Subcutaneous adipose tissue (tissue), 4 donors: ENCODE results near the gene WNT10A. TPM values are rescaled to one million over a fixed set of nuclear protein-coding genes. Genes with fewer than 3 reads are reported as not detected.

ENCODE experiments used
- small RNA-seq: library from RNA; depleted of rRNA; stranded (forward); fragments of <200 nt; gene quantifications from one replicate; pipeline ENCODE3, GENCODE V24; 2016
- total RNA-seq, 4 donors: library from RNA; depleted of rRNA; stranded (reverse); fragments of >200 nt; gene quantifications; one replicate each; pipeline ENCODE4 v1.1.0, GENCODE V29; 2016
- TF ChIP-seq, protein P1 (sequence below): fragments of 450-650 bp; IDR thresholded peaks from one replicate; pipeline ENCODE4 v1.5.1; 2016; ENCODE audit warnings: low read depth, mild to moderate bottlenecking, control low read depth, antibody characterized with exemption, moderate library complexity

Gene WNT10A
- total RNA-seq, 4 donors from 2014 or later = not detected

DNA sequence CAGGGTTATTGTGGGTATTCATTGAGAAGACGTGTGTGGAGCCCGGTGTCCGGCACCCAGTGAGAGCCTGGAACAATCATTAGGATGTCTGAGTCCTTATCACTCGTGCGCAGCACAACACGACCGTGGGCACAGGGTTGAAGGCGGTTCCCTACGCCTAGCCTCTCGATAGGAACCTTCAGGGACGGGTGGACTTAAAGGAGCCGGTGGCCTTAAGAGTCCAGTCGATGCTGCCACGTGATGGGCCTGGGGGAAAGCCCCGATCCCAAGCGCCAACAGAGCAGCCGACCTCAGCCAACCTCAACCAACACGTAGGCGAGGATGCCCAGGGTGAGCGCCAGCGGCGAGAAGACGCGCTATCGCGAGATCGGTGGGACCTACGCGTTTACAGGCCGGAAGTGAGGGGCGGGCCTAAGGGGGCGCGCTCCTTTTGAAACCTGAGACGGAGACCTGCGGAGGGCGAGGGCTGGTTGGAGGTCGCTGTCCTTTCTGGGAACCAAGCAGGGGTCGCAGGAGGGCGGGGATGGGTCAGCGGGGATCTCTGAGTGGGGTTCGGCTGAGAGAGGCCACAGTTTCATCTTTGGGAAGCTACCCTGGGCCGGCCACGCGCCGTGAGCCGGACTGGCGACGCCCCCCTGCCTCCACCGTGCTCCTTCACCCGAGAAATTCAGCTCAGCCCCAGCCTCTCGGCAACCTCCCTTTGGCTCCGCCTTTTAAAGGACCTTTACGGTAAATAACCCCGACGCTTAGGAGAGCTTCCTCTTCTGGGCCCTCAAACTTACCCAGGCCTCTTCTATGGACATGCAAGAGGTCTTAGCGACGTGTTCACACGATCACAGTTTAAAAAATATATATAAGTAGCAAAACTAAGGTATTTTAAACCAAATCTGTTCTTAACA lies 28.3 kb downstream of the WNT10A start:
- TF ChIP-seq, protein P1, sequence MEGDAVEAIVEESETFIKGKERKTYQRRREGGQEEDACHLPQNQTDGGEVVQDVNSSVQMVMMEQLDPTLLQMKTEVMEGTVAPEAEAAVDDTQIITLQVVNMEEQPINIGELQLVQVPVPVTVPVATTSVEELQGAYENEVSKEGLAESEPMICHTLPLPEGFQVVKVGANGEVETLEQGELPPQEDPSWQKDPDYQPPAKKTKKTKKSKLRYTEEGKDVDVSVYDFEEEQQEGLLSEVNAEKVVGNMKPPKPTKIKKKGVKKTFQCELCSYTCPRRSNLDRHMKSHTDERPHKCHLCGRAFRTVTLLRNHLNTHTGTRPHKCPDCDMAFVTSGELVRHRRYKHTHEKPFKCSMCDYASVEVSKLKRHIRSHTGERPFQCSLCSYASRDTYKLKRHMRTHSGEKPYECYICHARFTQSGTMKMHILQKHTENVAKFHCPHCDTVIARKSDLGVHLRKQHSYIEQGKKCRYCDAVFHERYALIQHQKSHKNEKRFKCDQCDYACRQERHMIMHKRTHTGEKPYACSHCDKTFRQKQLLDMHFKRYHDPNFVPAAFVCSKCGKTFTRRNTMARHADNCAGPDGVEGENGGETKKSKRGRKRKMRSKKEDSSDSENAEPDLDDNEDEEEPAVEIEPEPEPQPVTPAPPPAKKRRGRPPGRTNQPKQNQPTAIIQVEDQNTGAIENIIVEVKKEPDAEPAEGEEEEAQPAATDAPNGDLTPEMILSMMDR = no peak

DNA sequence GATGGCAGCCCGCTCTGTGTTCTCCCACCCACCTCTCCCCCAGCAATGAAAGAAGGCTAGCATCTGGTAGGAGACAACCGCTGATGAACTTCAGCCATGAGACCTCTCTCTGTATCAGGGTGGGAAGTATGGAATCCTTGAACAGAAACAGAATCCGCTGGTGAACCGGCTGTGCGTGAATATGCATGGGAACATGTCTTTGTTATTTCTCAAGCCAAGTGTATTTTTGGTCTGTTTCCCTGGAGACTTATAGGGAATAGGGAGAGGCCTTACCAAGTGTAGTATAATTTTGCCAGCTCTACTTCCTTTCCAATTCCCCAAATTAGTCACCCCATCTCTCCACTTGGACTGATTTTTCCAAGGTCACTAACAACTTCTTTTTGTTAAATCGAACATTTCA lies 30.1 kb downstream of the WNT10A start:
- TF ChIP-seq, protein P1 = no peak

DNA sequence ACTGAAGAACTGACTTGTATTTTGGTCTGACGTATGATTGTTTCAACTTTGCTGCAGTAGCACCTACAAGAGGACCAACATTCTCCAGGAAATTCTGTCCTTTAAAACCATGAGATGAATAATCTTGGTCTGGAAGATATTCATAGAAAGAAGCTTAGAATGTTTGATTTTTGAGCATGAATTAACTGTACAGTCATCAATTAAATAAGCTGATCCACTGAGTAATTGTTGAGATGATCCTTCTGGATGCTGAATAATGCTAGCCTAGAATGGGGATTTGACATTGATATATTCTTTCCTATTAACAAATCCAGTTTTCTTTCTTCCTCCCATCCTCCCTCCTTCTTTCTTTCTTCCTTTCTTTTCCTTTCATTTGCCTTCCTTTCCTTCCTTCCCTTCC lies 39.9 kb downstream of the WNT10A start:
- TF ChIP-seq, protein P1 = no peak

DNA sequence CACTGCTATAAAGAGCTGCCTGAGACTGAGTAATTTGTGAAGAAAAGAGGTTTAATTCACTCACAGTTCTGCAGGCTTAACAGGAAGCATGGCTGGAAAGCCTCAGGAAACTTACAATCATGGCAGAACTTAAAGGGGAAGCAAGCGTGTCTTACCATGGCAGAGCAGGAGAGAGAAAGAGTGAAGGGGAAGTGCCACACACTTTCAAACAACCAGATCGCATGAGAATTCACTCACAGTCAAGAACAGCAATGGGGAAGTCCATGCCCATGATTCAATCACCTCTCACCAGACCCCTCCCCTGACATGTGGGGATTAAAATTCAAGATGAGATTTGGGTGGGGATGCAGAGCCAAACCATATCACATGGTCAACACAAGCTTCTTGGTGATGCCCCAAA lies 44.1 kb downstream of the WNT10A start:
- TF ChIP-seq, protein P1 = no peak

- TF ChIP-seq, protein P1 = no peak
These were observed 44.8 kb downstream of the WNT10A start for GRCh38 chr2:218925434-218925833.

GRCh38 chr2:218927422-218927821 lies 46.8 kb downstream of the WNT10A start:
- TF ChIP-seq, protein P1 = no peak

DNA sequence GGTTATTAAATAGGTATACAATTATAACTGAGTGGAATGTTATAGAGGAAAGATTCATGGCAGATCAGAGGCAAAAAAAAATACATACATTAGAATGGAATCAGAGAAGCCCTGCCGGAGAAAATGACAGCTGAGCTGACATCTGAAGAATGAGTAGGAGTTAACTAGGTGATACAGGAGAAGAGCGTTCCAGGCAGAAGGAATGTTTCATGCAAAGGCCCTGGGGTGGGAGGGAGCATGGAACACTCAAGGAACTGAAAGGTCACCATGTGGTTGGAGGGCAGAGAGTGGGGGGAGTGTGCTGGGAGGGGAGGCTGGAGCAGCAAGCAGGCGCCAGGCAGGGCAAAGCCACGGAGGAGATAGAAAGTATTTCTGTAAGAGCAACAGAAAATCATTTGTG lies 47.2 kb downstream of the WNT10A start:
- TF ChIP-seq, protein P1 = no peak

Small RNAs within 50 kb of the gene (small RNA-seq; reads per million reads assigned to genes)
- gene RNU6-642P = not detected

Other genes with a start within 250 kb of the WNT10A start
- gene ZNF142, start 221.2 kb upstream of the WNT10A start, total RNA-seq = 10 to 100 TPM in 3 of 4 donors, 1 to 10 TPM in 1; 8.5 to 31.1 (median 11.9) TPM
- gene BCS1L, start 221.2 kb upstream of the WNT10A start, total RNA-seq = 10 to 100 TPM; 14.8 to 38.8 (median 24.9) TPM
- gene RNF25, start 208.8 kb upstream of the WNT10A start, total RNA-seq = 10 to 100 TPM in 3 of 4 donors, 1 to 10 TPM in 1; 7.5 to 13.7 (median 12.0) TPM
- gene STK36, start 208.8 kb upstream of the WNT10A start, total RNA-seq = 10 to 100 TPM; 19.4 to 48.0 (median 26.8) TPM
- gene TTLL4, start 170.0 kb upstream of the WNT10A start, total RNA-seq = 10 to 100 TPM in 3 of 4 donors, 1 to 10 TPM in 1; 7.0 to 19.1 (median 15.4) TPM
- 100 to 1,000 TPM in 1 of 4 donors, 10 to 100 TPM in 3; 11.9 to 206 (median 22.6) TPM for gene CYP27A1, start 98.7 kb upstream of the WNT10A start, total RNA-seq
- gene PRKAG3, start 49.0 kb upstream of the WNT10A start, total RNA-seq = not detected
- gene WNT6, start 21.0 kb upstream of the WNT10A start, total RNA-seq = 1 to 10 TPM in 1 of 4 donors, under 1 TPM in 1, not detected in 2; 0.34 to 2.0 TPM
- not detected for gene CDK5R2, start 78.8 kb downstream of the WNT10A start, total RNA-seq
- gene FEV, start 104.3 kb downstream of the WNT10A start, total RNA-seq = not detected
- not detected for gene CRYBA2, start 112.6 kb downstream of the WNT10A start, total RNA-seq
- not detected for gene CFAP65, start 160.7 kb downstream of the WNT10A start, total RNA-seq
- under 1 TPM in 1 of 4 donors, not detected in 3; 0.33 TPM for gene IHH, start 180.1 kb downstream of the WNT10A start, total RNA-seq